ENCODE results near the gene MINDY4. TPM values are rescaled to one million over a fixed set of nuclear protein-coding genes. Genes with fewer than 3 reads are reported as not detected.

MINDY4 gene
- total and polyA plus RNA-seq, 2 of the 8 experiments (the other 6 are each of a cell fraction or from before 2014, with no cell fraction given) = 1.3 to 3.6 TPM

- TF ChIP-seq CBX8 (IDR thresholded peaks at IDR 0.05; ENCODE audit: borderline replicate concordance, low read depth, low read length) = no peak
- TF ChIP-seq CREB1 (IDR thresholded peaks at IDR 0.05) = no peak
- no peak for TF ChIP-seq NRF1 (IDR thresholded peaks at IDR 0.05; ENCODE audit: low read depth, low read length)
- no peak for TF ChIP-seq SIN3A (conservative IDR thresholded peaks at IDR 0.05 in 1 of 2, IDR thresholded peaks at IDR 0.05 in 1 of 2; ENCODE audit: low read depth in 1 of 2, low read length in 2 of 2)
Measured at GRCh38 chr7:30813466-30813865, 42.2 kb downstream of the MINDY4 start (continued).

All from H1 (cell line).